Activated naive CD8-positive, alpha-beta T cell treated with anti-CD3 and anti-CD28 coated beads for 36 hours (primary cell): ENCODE results near the gene MAGEL2. TPM values are rescaled to one million over a fixed set of nuclear protein-coding genes. Genes with fewer than 3 reads are reported as not detected.
"Not testable (repeated sequence)": the region's sequence is repeated elsewhere in the genome, so short reads cannot be mapped to it uniquely, and the experiment has no call there.

ENCODE experiments used
- DNase-seq: peaks from one replicate; pipeline ENCODE4 v3.0.0; 2021
- H3K27ac Mint-ChIP-seq: one replicate; pipeline ENCODE4 v1.8.0; 2022; ENCODE audit warnings: mild to moderate bottlenecking, moderate library complexity, mixed read lengths
- H3K27me3 Mint-ChIP-seq: one replicate; pipeline ENCODE4 v1.8.0; 2022; ENCODE audit warnings: mild to moderate bottlenecking, mixed read lengths
- H3K36me3 Mint-ChIP-seq: one replicate; pipeline ENCODE4 v1.8.0; 2021; ENCODE audit warnings: mild to moderate bottlenecking, mixed read lengths
- H3K4me1 Mint-ChIP-seq: one replicate; pipeline ENCODE4 v1.8.0; 2021; ENCODE audit warnings: mixed read lengths
- H3K4me3 Mint-ChIP-seq: one replicate; pipeline ENCODE4 v1.8.0; 2022; ENCODE audit warnings: mild to moderate bottlenecking, moderate library complexity, mixed read lengths
- H3K9me3 Mint-ChIP-seq: one replicate; pipeline ENCODE4 v1.8.0; 2022; ENCODE audit warnings: mixed read lengths
- total RNA-seq, 2 experiments: library from RNA; stranded (reverse); gene quantifications; one replicate each; pipeline ENCODE4 v1.2.3, GENCODE V29; 2021

The MAGEL2 gene
- total RNA-seq, 2 experiments from 2014 or later, result not detected

- Mint-ChIP-seq H3K27me3 (peaks cover 17% of the 10 kb centered on the region), H3K4me3 (no peak overlapping the region), H3K4me1 (no peaks in the 10 kb centered on the region), H3K27ac (no peak overlapping the region), H3K36me3 (no peaks in the 10 kb centered on the region), H3K9me3 (no peaks in the 10 kb centered on the region)
- DNase-seq, result no peak
These were observed 2.8 kb downstream of the MAGEL2 start for GRCh38 chr15:23644829-23645228.

DNA sequence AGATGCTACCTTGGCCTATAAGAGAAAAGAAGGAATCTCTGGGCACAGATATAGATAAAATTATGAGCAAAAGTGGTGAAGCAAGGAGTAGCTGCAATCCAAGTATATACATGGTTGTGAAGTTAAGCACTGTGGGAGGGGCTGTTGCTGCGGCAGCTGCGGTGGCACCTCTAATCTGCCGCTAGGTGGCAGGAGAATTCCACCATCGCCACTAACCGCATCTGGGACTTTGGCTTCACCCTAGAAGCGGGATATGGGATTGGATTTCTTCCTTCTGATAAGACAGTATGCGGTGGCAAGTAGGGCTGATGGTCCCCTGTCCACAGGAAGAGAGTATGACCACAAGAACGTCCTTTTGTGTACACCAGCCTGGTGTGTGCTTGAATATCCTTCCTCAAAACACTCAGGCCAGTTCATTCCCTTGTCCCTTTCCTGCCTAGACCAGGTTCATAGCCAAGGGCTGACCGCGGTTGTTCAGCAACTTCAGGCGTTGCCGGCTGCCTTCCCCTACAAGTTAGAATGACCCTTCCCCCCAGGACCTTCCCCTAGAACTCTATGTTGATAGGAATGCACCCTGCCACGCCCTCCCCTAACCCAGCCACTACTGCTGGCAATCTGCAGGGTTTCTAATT is 5.1 kb downstream of the MAGEL2 start:
- H3K4me1 Mint-ChIP-seq, result no peaks in the 10 kb centered on the region
- H3K4me3 Mint-ChIP-seq, result no peak overlapping the region
- no peaks in the 10 kb centered on the region for H3K36me3 Mint-ChIP-seq
- H3K27me3 Mint-ChIP-seq, result peaks cover 9% of the 10 kb centered on the region
- no peaks in the 10 kb centered on the region for H3K9me3 Mint-ChIP-seq
- H3K27ac Mint-ChIP-seq, result no peak overlapping the region
- DNase-seq, result peak; percentile 13

GRCh38 chr15:23634181-23634580 is 13.5 kb downstream of the MAGEL2 start:
- H3K4me3 Mint-ChIP-seq, result no peak overlapping the region
- H3K9me3 Mint-ChIP-seq, result no peaks in the 10 kb centered on the region
- peaks cover 4% of the 10 kb centered on the region for H3K27me3 Mint-ChIP-seq
- H3K27ac Mint-ChIP-seq, result no peak overlapping the region
- no peak for DNase-seq
- H3K4me1 Mint-ChIP-seq, result no peaks in the 10 kb centered on the region
- H3K36me3 Mint-ChIP-seq, result no peaks in the 10 kb centered on the region

DNA sequence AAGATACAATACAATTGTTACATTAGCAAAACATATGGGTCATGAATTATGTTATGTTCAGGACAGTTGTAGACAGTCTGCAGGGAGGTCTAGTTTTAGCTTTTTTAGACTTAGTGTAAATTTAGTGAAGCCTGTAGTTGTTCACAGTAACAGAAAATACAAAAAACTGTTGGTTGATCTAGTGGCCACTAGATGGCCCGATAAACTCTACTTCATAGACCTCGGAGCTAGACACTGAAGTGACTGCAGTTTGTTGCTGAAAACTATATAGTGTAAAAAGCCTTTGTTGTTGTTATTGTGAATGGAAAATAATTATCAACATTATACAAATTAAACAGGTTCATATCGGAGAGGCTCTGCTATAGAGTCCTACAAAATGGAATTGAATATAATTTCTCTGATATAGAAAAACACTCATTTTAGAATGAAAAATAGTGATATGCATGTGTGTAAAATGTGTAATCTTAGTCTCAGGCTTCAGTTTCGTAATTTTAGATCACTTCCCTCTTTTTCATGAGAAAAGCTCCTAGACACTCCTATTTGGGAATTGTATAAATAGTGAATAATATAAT is 18.3 kb downstream of the MAGEL2 start:
- Mint-ChIP-seq H3K4me1 (no peaks in the 10 kb centered on the region), H3K27ac (no peak overlapping the region), H3K27me3 (peaks cover 18% of the 10 kb centered on the region), H3K36me3 (no peaks in the 10 kb centered on the region), H3K4me3 (no peak overlapping the region), H3K9me3 (no peaks in the 10 kb centered on the region)
- no peak for DNase-seq

DNA sequence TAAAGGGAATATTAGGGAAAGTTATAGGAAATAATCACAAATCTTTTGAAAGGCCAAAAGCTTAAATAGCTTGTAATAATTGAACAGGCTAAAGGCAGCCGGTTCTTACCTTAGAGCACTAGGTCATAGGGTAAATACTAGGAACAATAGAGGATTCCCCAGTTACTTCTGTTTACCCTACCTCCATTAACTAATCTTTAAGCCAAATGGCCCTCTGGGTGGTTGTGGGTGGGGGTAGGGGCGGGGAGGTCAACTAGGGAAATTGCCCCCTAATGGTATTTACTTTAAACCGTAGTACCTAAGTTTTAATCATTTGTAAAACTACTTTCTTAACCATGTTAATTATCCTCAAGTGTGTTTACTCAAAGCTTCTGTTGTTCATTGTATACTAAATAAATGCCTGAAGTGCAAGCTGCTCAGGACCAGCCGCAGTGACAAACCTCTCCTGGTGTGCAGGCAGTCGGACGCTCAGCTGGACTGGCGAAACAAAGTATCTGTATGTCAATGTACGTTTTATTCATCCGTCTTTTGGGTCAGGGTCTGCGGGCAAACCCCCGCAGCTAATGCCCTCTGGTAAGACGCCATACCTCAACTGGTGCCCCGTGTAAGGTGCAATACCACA is 18.9 kb downstream of the MAGEL2 start:
- Mint-ChIP-seq H3K27ac (no peak overlapping the region), H3K36me3 (no peaks in the 10 kb centered on the region), H3K4me1 (no peaks in the 10 kb centered on the region), H3K27me3 (peaks cover 18% of the 10 kb centered on the region), H3K4me3 (no peak overlapping the region), H3K9me3 (no peaks in the 10 kb centered on the region)
- no peak for DNase-seq

- H3K27ac Mint-ChIP-seq, result no peak overlapping the region
- no peak overlapping the region for H3K4me3 Mint-ChIP-seq
- no peaks in the 10 kb centered on the region for H3K27me3 Mint-ChIP-seq
- no peak for DNase-seq
- no peaks in the 10 kb centered on the region for H3K36me3 Mint-ChIP-seq
- H3K4me1 Mint-ChIP-seq, result no peaks in the 10 kb centered on the region
- H3K9me3 Mint-ChIP-seq, result peaks cover 5% of the 10 kb centered on the region
These were observed 31.1 kb downstream of the MAGEL2 start for GRCh38 chr15:23616536-23616935.

DNA sequence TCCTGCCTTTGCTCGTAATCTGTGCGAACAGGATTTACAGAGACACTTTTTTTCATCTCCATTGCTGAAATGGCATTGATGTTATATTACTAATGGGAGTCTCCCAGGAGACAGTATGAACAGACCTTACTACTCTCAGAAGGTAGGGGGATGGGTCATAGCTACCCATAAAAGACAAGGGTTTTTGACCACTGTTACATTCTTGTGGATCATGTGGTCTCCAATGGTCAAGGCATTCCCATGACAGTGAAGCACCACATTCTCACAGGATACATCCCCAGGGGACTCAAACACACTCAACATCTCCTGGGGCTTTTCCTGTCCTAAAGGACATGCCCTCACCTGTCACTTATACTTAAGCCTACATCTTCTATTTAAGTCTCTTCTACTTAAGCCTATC is 41.4 kb downstream of the MAGEL2 start:
- Mint-ChIP-seq H3K27me3 (no peaks in the 10 kb centered on the region), H3K4me1 (no peaks in the 10 kb centered on the region), H3K4me3 (no peak overlapping the region), H3K36me3 (no peaks in the 10 kb centered on the region), H3K27ac (no peak overlapping the region), H3K9me3 (no peaks in the 10 kb centered on the region)
- no peak for DNase-seq

DNA sequence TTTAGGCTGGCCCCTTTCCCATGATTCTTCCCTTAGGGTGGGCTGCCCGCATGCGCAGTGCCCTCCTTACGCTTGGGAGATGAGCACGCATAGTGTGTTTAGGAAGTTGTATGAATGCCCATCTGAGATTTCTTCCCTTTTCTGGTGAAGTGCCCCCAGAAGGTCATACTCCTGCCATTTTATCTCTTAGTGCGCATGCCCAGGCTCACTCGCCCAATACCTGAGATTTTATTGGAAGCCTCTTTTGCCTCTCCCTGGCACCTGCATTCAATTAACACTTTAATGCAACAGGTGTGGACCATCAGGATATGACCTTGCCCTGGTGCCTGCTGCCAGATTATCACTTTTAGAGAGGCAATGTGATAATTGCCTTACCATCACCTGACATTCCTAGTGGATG is 45.5 kb downstream of the MAGEL2 start:
- Mint-ChIP-seq H3K27me3 (no peaks in the 10 kb centered on the region), H3K36me3 (no peaks in the 10 kb centered on the region)

GRCh38 chr15:23599053-23599452 is 48.6 kb downstream of the MAGEL2 start:
- no peak for DNase-seq
- no peaks in the 10 kb centered on the region for H3K4me1 Mint-ChIP-seq
- no peaks in the 10 kb centered on the region for H3K36me3 Mint-ChIP-seq
- no peaks in the 10 kb centered on the region for H3K27me3 Mint-ChIP-seq
- no peak overlapping the region for H3K4me3 Mint-ChIP-seq
- no peak overlapping the region for H3K27ac Mint-ChIP-seq
- H3K9me3 Mint-ChIP-seq, result no peaks in the 10 kb centered on the region

More for the DNA sequence above, 45.5 kb downstream of the MAGEL2 start:
- no peaks in the 10 kb centered on the region for H3K4me1 Mint-ChIP-seq
- no peak overlapping the region for H3K4me3 Mint-ChIP-seq
- DNase-seq, result no peak
- no peaks in the 10 kb centered on the region for H3K9me3 Mint-ChIP-seq
- H3K27ac Mint-ChIP-seq, result no peak overlapping the region

GRCh38 chr15:23597278-23597677 is 50.4 kb downstream of the MAGEL2 start:
- not testable (repeated sequence) for H3K4me1 Mint-ChIP-seq

DNA sequence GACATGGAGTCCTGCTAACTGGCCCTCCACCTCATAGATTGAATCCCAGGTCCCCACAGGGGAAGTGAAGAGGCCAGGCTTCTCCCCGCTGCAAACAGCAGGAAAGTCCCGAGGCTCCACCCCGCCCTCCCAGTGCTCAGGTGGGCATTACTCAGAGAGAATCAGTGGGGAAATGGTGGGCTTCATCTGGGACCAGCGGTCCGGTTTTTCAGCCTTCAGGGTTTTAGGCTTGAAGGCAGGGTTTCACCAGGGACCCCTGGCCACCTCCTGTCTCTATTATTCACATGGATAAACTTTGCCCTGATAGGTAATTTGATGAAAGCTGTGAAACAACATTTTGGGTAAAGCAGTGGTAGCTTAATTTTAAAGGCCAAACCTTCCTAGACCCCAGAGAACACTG is 50.9 kb downstream of the MAGEL2 start:
- Mint-ChIP-seq H3K27me3 (no peaks in the 10 kb centered on the region), H3K36me3 (no peaks in the 10 kb centered on the region), H3K4me3 (no peak overlapping the region), H3K4me1 (no peaks in the 10 kb centered on the region), H3K9me3 (no peaks in the 10 kb centered on the region), H3K27ac (no peak overlapping the region)
- DNase-seq, result no peak

More at GRCh38 chr15:23597278-23597677, 50.4 kb downstream of the MAGEL2 start:
- H3K27ac Mint-ChIP-seq, H3K36me3 Mint-ChIP-seq, H3K4me3 Mint-ChIP-seq, H3K9me3 Mint-ChIP-seq, H3K27me3 Mint-ChIP-seq, DNase-seq: not testable (repeated sequence)

DNA sequence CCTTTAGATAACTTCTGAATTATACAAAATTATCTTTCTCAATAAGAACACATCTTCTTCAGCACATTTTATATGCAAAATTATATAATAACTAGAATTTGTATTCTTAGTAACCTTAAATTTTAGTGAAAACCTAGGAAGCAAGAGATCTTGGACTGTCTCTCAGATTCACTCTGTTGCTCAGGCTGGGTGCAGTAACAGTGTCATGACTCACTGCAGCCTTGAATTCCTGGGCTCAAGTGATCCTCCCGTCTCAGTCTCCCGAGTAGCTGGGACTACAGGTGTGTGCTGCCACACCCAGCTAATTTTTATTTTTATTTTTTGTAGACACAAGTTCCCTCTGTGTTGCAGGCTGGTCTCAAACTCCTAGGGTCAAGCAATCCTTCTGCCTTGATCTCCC is 52.3 kb downstream of the MAGEL2 start:
- no peak overlapping the region for H3K27ac Mint-ChIP-seq

GRCh38 chr15:23594252-23594770 is 53.4 kb downstream of the MAGEL2 start:
- no peak for DNase-seq
- Mint-ChIP-seq H3K9me3 (no peaks in the 10 kb centered on the region), H3K4me1 (no peaks in the 10 kb centered on the region), H3K4me3 (no peak overlapping the region), H3K36me3 (no peaks in the 10 kb centered on the region), H3K27me3 (peaks cover 3% of the 10 kb centered on the region), H3K27ac (no peak overlapping the region)

More for the DNA sequence above, 52.3 kb downstream of the MAGEL2 start:
- H3K9me3 Mint-ChIP-seq, result no peaks in the 10 kb centered on the region
- peaks cover 1% of the 10 kb centered on the region for H3K27me3 Mint-ChIP-seq
- H3K36me3 Mint-ChIP-seq, result no peaks in the 10 kb centered on the region
- DNase-seq, result no peak
- H3K4me3 Mint-ChIP-seq, result no peak overlapping the region
- no peaks in the 10 kb centered on the region for H3K4me1 Mint-ChIP-seq
